H1 (cell line): ENCODE data around the gene PRSS23. TPM values are rescaled to one million over a fixed set of nuclear protein-coding genes. Genes with fewer than 3 reads are reported as not detected.

Source experiments
- CTCF ChIA-PET: fragments of 300-600 bp; sonication (Branson Sonifier 250); formaldehyde crosslinking; loops from one replicate; lab custom pipeline; 2021; ENCODE audit not compliant: partially characterized antibody; lab: Charles Lee
- POLR2A ChIA-PET: fragments of 300-600 bp; sonication (Branson Sonifier 250); formaldehyde crosslinking; loops from one replicate; lab custom pipeline; 2021; ENCODE audit warnings: inconsistent platforms; ENCODE audit not compliant: partially characterized antibody; lab: Charles Lee
- DNase-seq, 2 experiments: peaks; one replicate each; pipeline versions ENCODE4 v3.0.0 to v3.0.0-alpha.2; 2010 to 2022; ENCODE audit warnings: low spot score in 2 of 2, low read depth in 1 of 2, mixed read lengths in 1 of 2
- FAIRE-seq: peaks from 2 replicates; lab custom pipeline; 2011; peaks lifted over from hg19 to GRCh38; lab: Jason Lieb, UNC
- H2AFZ ChIP-seq: 2 replicates; pipeline ENCODE4 v1.8.1; 2012; ENCODE audit warnings: low read length, inconsistent platforms
- H2AK5ac ChIP-seq: 2 replicates; pipeline ENCODE4 v1.6.1; 2013; ENCODE audit warnings: low read depth, low read length
- H2BK120ac ChIP-seq: replicated peaks from 2 replicates; pipeline ENCODE3; 2013; ENCODE audit warnings: low read depth, low read length, inconsistent platforms
- H2BK12ac ChIP-seq: 2 replicates; pipeline ENCODE4 v1.6.1; 2013; ENCODE audit warnings: low read depth, low read length
- H2BK15ac ChIP-seq: 2 replicates; pipeline ENCODE4 v1.6.1; 2013; ENCODE audit warnings: low read length
- H2BK20ac ChIP-seq: 2 replicates; pipeline ENCODE4 v1.6.1; 2013; ENCODE audit warnings: low read length
- H2BK5ac ChIP-seq: 2 replicates; pipeline ENCODE4 v1.6.1; 2013; ENCODE audit warnings: low read depth, low read length
- H3K14ac ChIP-seq: 2 replicates; pipeline ENCODE4 v1.6.1; 2013; ENCODE audit warnings: inconsistent platforms; ENCODE audit not compliant: insufficient read length
- H3K18ac ChIP-seq: 2 replicates; pipeline ENCODE4 v1.6.1; 2013; ENCODE audit warnings: low read length; ENCODE audit errors: extremely low read depth
- H3K23ac ChIP-seq: 2 replicates; pipeline ENCODE4 v1.6.1; 2013; ENCODE audit warnings: inconsistent platforms; ENCODE audit not compliant: insufficient read length
- H3K23me2 ChIP-seq: 2 replicates; pipeline ENCODE4 v1.6.1; 2013; ENCODE audit warnings: low read depth, low read length
- H3K27ac ChIP-seq: 2 replicates; pipeline ENCODE4 v1.6.1; 2011; ENCODE audit warnings: low read depth, low read length, inconsistent platforms
- H3K27me3 ChIP-seq, 4 experiments: replicated peaks in 1 of 4; 1 replicate in 1 of 4; 2 replicates in 3 of 4; pipeline versions ENCODE4 v1.6.1 to v1.8.1; 2011 to 2013; ENCODE audit warnings: low read length in 3 of 4, mild to moderate bottlenecking in 3 of 4, inconsistent platforms in 2 of 4, mixed read lengths in 2 of 4, moderate library complexity in 1 of 4; ENCODE audit not compliant: control insufficient read depth in 3 of 4, insufficient read depth in 3 of 4; ENCODE audit errors: extremely low read depth in 1 of 4
- H3K36me3 ChIP-seq, 4 experiments: 2 replicates each; pipeline versions ENCODE4 v1.6.1 to v1.8.1; 2011 to 2013; ENCODE audit warnings: mild to moderate bottlenecking in 4 of 4, low read length in 3 of 4, moderate library complexity in 2 of 4, control low read depth in 1 of 4, inconsistent platforms in 1 of 4; ENCODE audit not compliant: insufficient read depth in 4 of 4, control insufficient read depth in 2 of 4
- H3K4ac ChIP-seq: replicated peaks from 2 replicates; pipeline ENCODE3; 2013; ENCODE audit warnings: low read length, low read depth, mixed read lengths, inconsistent platforms; ENCODE audit not compliant: insufficient read length
- H3K4me1 ChIP-seq, 4 experiments: replicated peaks in 1 of 4; 1 replicate in 1 of 4; 2 replicates in 3 of 4; pipeline versions ENCODE4 v1.6.1 to v1.8.1; 2011 to 2013; ENCODE audit warnings: low read length in 3 of 4, inconsistent platforms in 2 of 4, mixed read lengths in 1 of 4; ENCODE audit not compliant: insufficient read depth in 4 of 4, control insufficient read depth in 3 of 4
- H3K4me2 ChIP-seq, 2 experiments: 2 replicates each; pipeline versions ENCODE4 v1.6.1 to v1.8.1; 2011 to 2013; ENCODE audit warnings: low read depth in 2 of 2, low read length in 2 of 2, control low read depth in 1 of 2, inconsistent platforms in 1 of 2, mild to moderate bottlenecking in 1 of 2; ENCODE audit not compliant: insufficient read depth in 1 of 2
- H3K4me3 ChIP-seq, 4 experiments: fragments of 200-600, 300-600 bp in 1 of 4; sonication (generic), shearing (Covaris generic), sonication (Bioruptor Twin) in 1 of 4; 2 replicates each; pipeline versions ENCODE4 v1.5.1 to v1.8.1; 2011 to 2016; ENCODE audit warnings: low read length in 4 of 4, low read depth in 3 of 4, control low read depth in 2 of 4, inconsistent platforms in 2 of 4, mild to moderate bottlenecking in 2 of 4, mixed read lengths in 1 of 4, moderate library complexity in 1 of 4; ENCODE audit not compliant: insufficient read depth in 2 of 4; ENCODE audit errors: extremely low read depth in 1 of 4
- H3K56ac ChIP-seq: replicated peaks from 2 replicates; pipeline ENCODE3; 2013; ENCODE audit warnings: low read depth, mild to moderate bottlenecking, mixed read lengths, low read length, inconsistent platforms; ENCODE audit not compliant: insufficient read length
- H3K79me1 ChIP-seq: 2 replicates; pipeline ENCODE4 v1.6.1; 2013; ENCODE audit warnings: low read depth, low read length, control low read depth
- H3K79me2 ChIP-seq, 2 experiments: 2 replicates each; pipeline versions ENCODE4 v1.6.1 to v1.8.1; 2012 to 2013; ENCODE audit warnings: low read length in 2 of 2, mild to moderate bottlenecking in 2 of 2, inconsistent platforms in 1 of 2; ENCODE audit not compliant: insufficient read depth in 2 of 2, control insufficient read depth in 1 of 2
- H3K9ac ChIP-seq, 4 experiments: replicated peaks in 1 of 4; 1 replicate in 1 of 4; 2 replicates in 3 of 4; pipeline versions ENCODE4 v1.6.1 to v1.8.1; 2011 to 2013; ENCODE audit warnings: low read depth in 3 of 4, low read length in 3 of 4, control low read depth in 2 of 4, mild to moderate bottlenecking in 2 of 4, moderate library complexity in 2 of 4, inconsistent platforms in 1 of 4; ENCODE audit errors: extremely low read depth in 1 of 4
- H3K9me3 ChIP-seq, 2 experiments: 2 replicates each; pipeline versions ENCODE4 v1.6.1 to v1.8.1; 2012 to 2013; ENCODE audit warnings: mild to moderate bottlenecking in 2 of 2, moderate library complexity in 2 of 2, control low read depth in 1 of 2, inconsistent platforms in 1 of 2, low read depth in 1 of 2, low read length in 1 of 2, mixed read lengths in 1 of 2; ENCODE audit not compliant: insufficient read depth in 2 of 2
- H4K20me1 ChIP-seq, 2 experiments: replicated peaks in 1 of 2; 2 replicates each; pipeline versions ENCODE3 to v1.8.1; 2011 to 2013; ENCODE audit warnings: inconsistent platforms in 2 of 2, low read length in 2 of 2, mild to moderate bottlenecking in 1 of 2; ENCODE audit not compliant: insufficient read depth in 2 of 2, control insufficient read depth in 1 of 2
- H4K5ac ChIP-seq: 2 replicates; pipeline ENCODE4 v1.6.1; 2013; ENCODE audit warnings: low read length, low read depth, mixed read lengths, inconsistent platforms; ENCODE audit not compliant: insufficient read length
- H4K8ac ChIP-seq: 2 replicates; pipeline ENCODE4 v1.8.0; 2013; ENCODE audit warnings: mild to moderate bottlenecking, moderate library complexity, low read length, inconsistent platforms; ENCODE audit not compliant: insufficient read depth; ENCODE audit errors: extremely low read depth
- H4K91ac ChIP-seq: replicated peaks from 2 replicates; pipeline ENCODE3; 2013; ENCODE audit warnings: low read length, mixed read lengths, inconsistent platforms; ENCODE audit not compliant: insufficient read length
- BACH1 ChIP-seq: IDR thresholded peaks from 2 replicates; pipeline ENCODE4 v1.6.1; 2012; ENCODE audit warnings: low read length, improper control_type of control experiment
- CHD2 ChIP-seq: IDR thresholded peaks from 2 replicates; pipeline ENCODE4 v1.6.1; 2012; ENCODE audit warnings: low read length, improper control_type of control experiment
- NRF1 ChIP-seq: IDR thresholded peaks from 2 replicates; pipeline ENCODE4 v1.6.1; 2011; ENCODE audit warnings: mild to moderate bottlenecking, low read depth, low read length, improper control_type of control experiment
- POLR2AphosphoS5 ChIP-seq: IDR thresholded peaks from 2 replicates; pipeline ENCODE4 v1.6.1; 2011; ENCODE audit warnings: low read depth, low read length
- POU5F1 ChIP-seq: IDR thresholded peaks from 2 replicates; pipeline ENCODE4 v1.6.1; 2011; ENCODE audit warnings: low read depth, mild to moderate bottlenecking, low read length, moderate library complexity
- SAP30 ChIP-seq: fragments of 300-600 bp; sonication (generic); IDR thresholded peaks from 2 replicates; pipeline ENCODE4 v1.7.1; 2012; ENCODE audit warnings: low read length, moderate library complexity, mild to moderate bottlenecking, inconsistent platforms; ENCODE audit not compliant: insufficient read depth, insufficient replicate concordance
- SIX5 ChIP-seq: IDR thresholded peaks from 2 replicates; pipeline ENCODE4 v1.6.1; 2011; ENCODE audit warnings: mild to moderate bottlenecking, low read depth, low read length
- SP2 ChIP-seq: IDR thresholded peaks from 2 replicates; pipeline ENCODE4 v1.6.1; 2012; ENCODE audit warnings: mild to moderate bottlenecking, low read length, inconsistent platforms
- TCF12 ChIP-seq: IDR thresholded peaks from 2 replicates; pipeline ENCODE4 v1.6.1; 2011; ENCODE audit warnings: low read depth, mild to moderate bottlenecking, low read length
- WGBS, 2 experiments: shearing (Covaris generic) in 1 of 2; methylation state at CpG; one replicate each; pipeline versions ENCODE4 v1.1.6 to v1.1.7; 2013 to 2015; ENCODE audit warnings: low lambda C conversion rate in 2 of 2, mixed read lengths in 2 of 2, inconsistent platforms in 1 of 2, low coverage in 1 of 2, missing lambda C conversion rate in 1 of 2; ENCODE audit not compliant: insufficient replicate concordance in 2 of 2, insufficient coverage in 1 of 2, insufficient read length in 1 of 2; ENCODE audit errors: extremely low coverage in 1 of 2, missing lambda C conversion rate in 1 of 2; 5-methylcytosine and 5-hydroxymethylcytosine counted together
- polyA plus RNA-seq, 7 experiments: library from polyadenylated mRNA; depleted of rRNA in 3 of 7; stranded (reverse) in 5 of 7; unstranded in 2 of 7; fragments of >200 nt in 5 of 7; fragments of 200-250 nt in 2 of 7; gene quantifications; 1 replicate in 5 of 7; 2 replicates in 1 of 7; 4 replicates in 1 of 7; pipeline versions ENCODE4 v1.2.1 to v1.2.3, GENCODE V29; 2011 to 2013; ENCODE audit warnings: missing spikeins in 2 of 7, mixed read lengths in 2 of 7
- total RNA-seq: library from RNA; stranded (reverse); fragmentation: NEBNext Ultra II Directional; extraction: Animal tissue kit (Norgen Biotek cat#: 25700); gene quantifications from 2 replicates; pipeline ENCODE4 v1.2.1, GENCODE V29; 2021
- TF ChIP-seq, protein P1 (sequence below): IDR thresholded peaks from 2 replicates; pipeline ENCODE4 v1.6.1; 2012; ENCODE audit warnings: low read length, inconsistent platforms

The PRSS23 gene
- total and polyA plus RNA-seq, 2 of the 8 experiments (the other 6 are each of a cell fraction or from before 2014, with no cell fraction given): 4.4 to 5.6 TPM

GRCh38 chr11:86773513-86774252, 26.7 kb upstream of the PRSS23 start:
- ChIA-PET CTCF (interaction anchor here (1.3 kb wide), 1 partner anchor 97 kb away, joined by 4 read pairs; no protein-coding TSS in a partner anchor), POLR2A (no interaction called here)
- Histone ChIP-seq H2BK120ac (no peak overlapping the region), H3K27me3 (no peaks in the 10 kb centered on the region), H3K23me2 (no peaks in the 10 kb centered on the region), H3K4me3 (no peak overlapping the region), H4K20me1 (no peaks in the 10 kb centered on the region), H3K4me1 (no peaks in the 10 kb centered on the region), H3K56ac (no peak overlapping the region), H3K27ac (no peak overlapping the region), H2BK5ac (no peak overlapping the region), H4K8ac (no peak overlapping the region), H3K4me2 (no peak overlapping the region), H4K5ac (no peak overlapping the region), H2AFZ (no peak overlapping the region), H4K91ac (no peak overlapping the region), H3K9ac (no peak overlapping the region), H3K14ac (no peak overlapping the region), H2BK20ac (no peak overlapping the region), H3K36me3 (no peaks in the 10 kb centered on the region), H2BK12ac (no peak overlapping the region), H2AK5ac (no peak overlapping the region), H3K23ac (no peak overlapping the region), H3K18ac (no peak overlapping the region), H3K79me2 (no peaks in the 10 kb centered on the region), H3K9me3 (peaks cover 9 to 15% of the 10 kb centered on the region in 2 experiments; a peak in 3 of 4 replicates), H2BK15ac (no peak overlapping the region), H3K79me1 (no peaks in the 10 kb centered on the region), H3K4ac (no peak overlapping the region)
- WGBS, 2 experiments: 87% methylated on average over 3 of the region's 3 CpGs; no CpG with 5 or more reads in 1 of the 2 experiments
- DNase-seq (no peak), FAIRE-seq (no peak)
- no peak for TF ChIP-seq BACH1
- no peak for TF ChIP-seq SIX5
- TF ChIP-seq POU5F1: no peak
- TF ChIP-seq, protein P1, sequence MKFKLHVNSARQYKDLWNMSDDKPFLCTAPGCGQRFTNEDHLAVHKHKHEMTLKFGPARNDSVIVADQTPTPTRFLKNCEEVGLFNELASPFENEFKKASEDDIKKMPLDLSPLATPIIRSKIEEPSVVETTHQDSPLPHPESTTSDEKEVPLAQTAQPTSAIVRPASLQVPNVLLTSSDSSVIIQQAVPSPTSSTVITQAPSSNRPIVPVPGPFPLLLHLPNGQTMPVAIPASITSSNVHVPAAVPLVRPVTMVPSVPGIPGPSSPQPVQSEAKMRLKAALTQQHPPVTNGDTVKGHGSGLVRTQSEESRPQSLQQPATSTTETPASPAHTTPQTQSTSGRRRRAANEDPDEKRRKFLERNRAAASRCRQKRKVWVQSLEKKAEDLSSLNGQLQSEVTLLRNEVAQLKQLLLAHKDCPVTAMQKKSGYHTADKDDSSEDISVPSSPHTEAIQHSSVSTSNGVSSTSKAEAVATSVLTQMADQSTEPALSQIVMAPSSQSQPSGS: no peak
- no peak for TF ChIP-seq CHD2
- TF ChIP-seq TCF12: no peak
- TF ChIP-seq NRF1: no peak
- no peak for TF ChIP-seq POLR2AphosphoS5
- TF ChIP-seq SP2: no peak
- no peak for TF ChIP-seq SAP30
